ENCODE data around the gene FOXL3. TPM values are rescaled to one million over a fixed set of nuclear protein-coding genes. Genes with fewer than 3 reads are reported as not detected.

The FOXL3 gene
- total RNA-seq, 1 experiment from 2014 or later = not detected

GRCh38 chr7:297611-298374 lies 7.8 kb downstream of the FOXL3 start:
- Histone ChIP-seq H3K36me3 (no peaks in the 10 kb centered on the region), H3K4me1 (no peaks in the 10 kb centered on the region), H3K9me3 (replicated peaks) (no peaks in the 10 kb centered on the region), H3K4me3 (no peak overlapping the region), H3K27me3 (no peaks in the 10 kb centered on the region), H3K27ac (no peak overlapping the region)
- DNase-seq = no peak

GRCh38 chr7:298375-298702 lies 8.4 kb downstream of the FOXL3 start:
- no peak overlapping the region for H3K27ac ChIP-seq
- H3K4me3 ChIP-seq = no peak overlapping the region
- H3K27me3 ChIP-seq = no peaks in the 10 kb centered on the region
- no peak for DNase-seq
- no peaks in the 10 kb centered on the region for H3K36me3 ChIP-seq
- no peaks in the 10 kb centered on the region for H3K9me3 ChIP-seq (replicated peaks)
- H3K4me1 ChIP-seq = no peaks in the 10 kb centered on the region

DNA sequence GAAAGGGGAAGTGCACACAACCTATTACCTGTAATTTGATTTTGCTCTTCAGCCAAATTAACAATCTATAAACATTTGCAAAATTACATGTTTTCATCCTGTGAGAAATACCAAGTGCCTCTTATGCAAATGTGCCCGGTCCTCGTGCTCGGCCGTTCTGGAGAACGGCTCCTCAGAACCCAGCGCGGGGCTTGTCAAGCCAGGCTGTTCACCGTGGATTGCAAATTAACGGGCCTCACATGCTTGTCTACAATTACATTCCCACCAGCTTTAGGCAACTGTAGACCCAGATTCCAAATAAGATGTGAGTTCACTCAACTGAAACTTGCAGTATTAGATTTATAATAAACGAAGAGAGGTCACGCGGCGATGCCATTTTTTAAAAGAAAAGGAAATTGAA lies 8.8 kb downstream of the FOXL3 start:
- Histone ChIP-seq H3K27ac (no peak overlapping the region), H3K4me3 (no peak overlapping the region), H3K4me1 (no peaks in the 10 kb centered on the region), H3K27me3 (no peaks in the 10 kb centered on the region), H3K9me3 (replicated peaks) (no peaks in the 10 kb centered on the region), H3K36me3 (no peaks in the 10 kb centered on the region)
- DNase-seq = no peak

DNA sequence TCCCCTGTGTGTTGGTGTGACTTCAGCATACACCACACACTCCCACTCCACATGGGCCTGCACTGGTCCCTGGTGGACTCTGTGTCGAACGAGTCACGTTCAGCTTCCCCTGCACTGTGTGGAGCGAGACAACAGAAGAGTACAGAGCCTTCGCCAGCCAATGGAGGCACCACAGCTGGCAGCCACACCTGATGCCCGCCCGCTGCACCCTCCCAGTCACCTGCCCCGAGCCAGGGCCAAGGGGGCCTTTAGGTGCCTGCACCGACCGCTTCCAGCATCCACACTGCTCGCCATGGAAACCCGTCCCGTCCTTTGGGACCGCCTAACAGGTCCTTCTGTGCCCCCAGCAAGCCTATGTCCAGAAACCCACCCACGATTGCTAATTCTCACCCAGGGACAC lies 9.2 kb downstream of the FOXL3 start:
- Histone ChIP-seq H3K27me3 (no peaks in the 10 kb centered on the region), H3K27ac (no peak overlapping the region), H3K9me3 (replicated peaks) (no peaks in the 10 kb centered on the region), H3K4me3 (no peak overlapping the region), H3K36me3 (no peaks in the 10 kb centered on the region), H3K4me1 (no peaks in the 10 kb centered on the region)
- no peak for DNase-seq

DNA sequence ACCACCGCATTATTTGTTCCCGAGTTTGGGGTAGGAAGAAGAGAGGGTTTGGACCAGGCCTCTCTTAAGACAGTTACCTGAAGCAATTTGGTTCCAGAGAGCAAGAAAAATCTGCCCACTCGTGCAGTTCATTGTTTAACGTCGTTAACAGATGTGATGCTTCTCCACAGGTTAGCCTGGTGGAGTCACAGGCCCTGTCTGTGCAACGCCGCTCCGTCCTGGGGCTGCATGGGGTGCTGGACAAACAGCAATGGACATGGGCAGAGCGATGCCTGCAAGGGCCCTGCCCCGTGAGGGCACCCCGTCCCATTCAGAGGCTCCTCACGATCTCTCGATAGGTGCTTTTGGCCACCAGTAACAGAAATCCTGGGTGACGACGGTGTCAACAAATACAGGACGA lies 9.7 kb downstream of the FOXL3 start:
- no peak overlapping the region for H3K4me3 ChIP-seq
- H3K36me3 ChIP-seq = no peaks in the 10 kb centered on the region
- H3K9me3 ChIP-seq (replicated peaks) = no peaks in the 10 kb centered on the region
- no peaks in the 10 kb centered on the region for H3K27me3 ChIP-seq
- DNase-seq = no peak
- no peak overlapping the region for H3K27ac ChIP-seq
- no peaks in the 10 kb centered on the region for H3K4me1 ChIP-seq

DNA sequence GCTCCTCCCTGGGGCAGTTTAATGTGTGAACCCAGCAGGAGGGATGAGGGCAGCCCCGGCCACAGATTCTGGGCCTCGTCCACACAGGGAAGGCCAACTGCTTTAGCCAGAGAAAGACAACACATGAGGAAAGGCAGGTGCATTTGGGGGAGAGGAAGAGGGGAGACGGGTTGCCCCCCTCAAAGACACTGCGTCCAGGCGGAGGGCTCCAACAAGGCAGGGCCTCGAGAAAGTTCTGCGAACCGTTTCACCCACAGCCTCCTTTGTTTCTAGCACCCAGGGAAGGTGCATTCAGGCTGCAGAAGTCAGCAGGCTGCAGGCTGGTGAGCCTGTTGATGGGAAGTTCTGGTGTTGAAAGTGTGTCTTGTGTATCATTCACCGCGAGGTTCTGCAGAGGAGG lies 10.1 kb downstream of the FOXL3 start:
- H3K27ac ChIP-seq = no peak overlapping the region
- H3K4me1 ChIP-seq = no peaks in the 10 kb centered on the region
- DNase-seq = no peak
- no peaks in the 10 kb centered on the region for H3K27me3 ChIP-seq
- no peaks in the 10 kb centered on the region for H3K36me3 ChIP-seq
- H3K9me3 ChIP-seq (replicated peaks) = no peaks in the 10 kb centered on the region
- H3K4me3 ChIP-seq = no peak overlapping the region

GRCh38 chr7:300546-301290 lies 10.7 kb downstream of the FOXL3 start:
- no peaks in the 10 kb centered on the region for H3K36me3 ChIP-seq
- H3K9me3 ChIP-seq (replicated peaks) = no peaks in the 10 kb centered on the region
- H3K4me1 ChIP-seq = no peaks in the 10 kb centered on the region
- DNase-seq = no peak
- no peak overlapping the region for H3K27ac ChIP-seq
- no peak overlapping the region for H3K4me3 ChIP-seq
- no peaks in the 10 kb centered on the region for H3K27me3 ChIP-seq

- DNase-seq = no peak
- Histone ChIP-seq H3K9me3 (replicated peaks) (no peaks in the 10 kb centered on the region), H3K36me3 (no peaks in the 10 kb centered on the region)
These were observed 11.5 kb downstream of the FOXL3 start for GRCh38 chr7:301291-302053.

DNA sequence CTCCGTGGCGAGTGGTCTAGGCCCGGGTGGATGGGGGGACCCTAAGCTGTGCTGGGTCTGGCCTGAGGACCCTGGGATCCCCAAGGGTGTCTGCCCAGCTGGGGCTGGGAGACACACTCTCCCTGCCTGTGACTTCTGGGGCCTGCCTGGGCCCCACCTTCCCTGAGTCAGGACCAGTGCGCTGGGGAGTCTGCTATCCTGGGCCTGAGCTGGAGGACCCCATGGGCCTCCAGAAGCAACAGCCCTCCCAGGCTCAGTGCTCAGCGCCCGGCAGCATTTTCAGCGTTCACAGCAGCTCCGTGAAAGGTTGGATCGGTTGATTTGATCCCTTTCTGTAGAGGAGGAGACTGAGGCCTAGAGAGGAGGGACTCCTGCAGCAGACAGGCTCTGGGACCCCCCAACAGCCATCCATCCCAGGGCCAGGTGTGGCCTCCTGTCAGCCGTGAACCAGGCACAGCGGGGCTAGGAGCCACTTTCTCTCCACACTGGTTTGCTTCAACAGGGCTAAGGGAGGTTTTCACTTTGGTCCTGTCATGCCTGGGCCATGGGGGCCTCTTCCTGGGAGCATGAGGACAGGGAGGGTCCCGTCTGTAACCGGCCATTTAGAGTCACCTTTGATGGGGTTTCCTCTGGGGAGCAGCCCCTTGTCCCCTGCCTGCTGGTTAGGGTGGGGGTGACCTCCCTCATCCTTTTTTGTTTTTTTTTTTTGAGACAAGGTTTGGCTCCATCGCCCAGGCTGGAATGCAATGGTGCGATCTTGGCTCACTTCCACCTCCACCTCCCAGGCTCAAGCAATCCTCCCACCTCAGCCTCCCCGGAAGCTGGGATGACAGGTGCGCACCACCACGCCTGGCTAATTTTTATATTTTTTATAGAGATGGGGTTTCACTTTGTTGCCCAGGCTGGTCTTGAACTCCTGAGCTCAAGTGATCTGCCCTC lies 12.4 kb downstream of the FOXL3 start:
- no peaks in the 10 kb centered on the region for H3K36me3 ChIP-seq
- H3K27ac ChIP-seq = no peak overlapping the region
- H3K4me1 ChIP-seq = no peaks in the 10 kb centered on the region
- H3K4me3 ChIP-seq = no peak overlapping the region
- no peak for DNase-seq
- no peaks in the 10 kb centered on the region for H3K27me3 ChIP-seq
- no peaks in the 10 kb centered on the region for H3K9me3 ChIP-seq (replicated peaks)

More at GRCh38 chr7:301291-302053, 11.5 kb downstream of the FOXL3 start:
- Histone ChIP-seq H3K4me1 (no peaks in the 10 kb centered on the region), H3K4me3 (no peak overlapping the region), H3K27ac (no peak overlapping the region), H3K27me3 (no peaks in the 10 kb centered on the region)

DNA sequence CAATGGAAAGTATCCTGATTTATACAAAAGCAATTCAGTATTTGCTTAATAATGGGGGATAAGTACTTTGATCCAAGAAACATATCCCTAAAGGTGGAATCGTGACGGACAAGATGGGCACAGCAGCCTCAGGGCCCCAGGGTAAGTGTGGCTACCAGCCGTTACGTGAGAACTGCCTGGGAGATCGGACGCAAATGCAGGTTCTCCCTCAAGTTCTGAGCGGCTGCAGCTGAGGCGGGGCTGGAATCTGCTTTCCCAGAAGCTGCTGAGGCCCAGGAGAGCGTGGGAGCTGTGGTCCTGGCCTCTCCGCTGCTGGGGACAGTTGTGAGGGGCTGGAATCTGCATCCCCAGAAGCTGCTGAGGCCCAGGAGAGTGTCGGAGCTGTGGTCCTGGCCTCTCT lies 13.5 kb downstream of the FOXL3 start:
- Histone ChIP-seq H3K27ac (no peak overlapping the region), H3K4me3 (no peak overlapping the region), H3K36me3 (no peaks in the 10 kb centered on the region), H3K27me3 (no peaks in the 10 kb centered on the region), H3K9me3 (replicated peaks) (no peaks in the 10 kb centered on the region), H3K4me1 (no peaks in the 10 kb centered on the region)
- DNase-seq = no peak

- no peak for DNase-seq
- no peaks in the 10 kb centered on the region for H3K36me3 ChIP-seq
- no peak overlapping the region for H3K27ac ChIP-seq
These were observed 14.1 kb downstream of the FOXL3 start for GRCh38 chr7:303884-304573.

DNA sequence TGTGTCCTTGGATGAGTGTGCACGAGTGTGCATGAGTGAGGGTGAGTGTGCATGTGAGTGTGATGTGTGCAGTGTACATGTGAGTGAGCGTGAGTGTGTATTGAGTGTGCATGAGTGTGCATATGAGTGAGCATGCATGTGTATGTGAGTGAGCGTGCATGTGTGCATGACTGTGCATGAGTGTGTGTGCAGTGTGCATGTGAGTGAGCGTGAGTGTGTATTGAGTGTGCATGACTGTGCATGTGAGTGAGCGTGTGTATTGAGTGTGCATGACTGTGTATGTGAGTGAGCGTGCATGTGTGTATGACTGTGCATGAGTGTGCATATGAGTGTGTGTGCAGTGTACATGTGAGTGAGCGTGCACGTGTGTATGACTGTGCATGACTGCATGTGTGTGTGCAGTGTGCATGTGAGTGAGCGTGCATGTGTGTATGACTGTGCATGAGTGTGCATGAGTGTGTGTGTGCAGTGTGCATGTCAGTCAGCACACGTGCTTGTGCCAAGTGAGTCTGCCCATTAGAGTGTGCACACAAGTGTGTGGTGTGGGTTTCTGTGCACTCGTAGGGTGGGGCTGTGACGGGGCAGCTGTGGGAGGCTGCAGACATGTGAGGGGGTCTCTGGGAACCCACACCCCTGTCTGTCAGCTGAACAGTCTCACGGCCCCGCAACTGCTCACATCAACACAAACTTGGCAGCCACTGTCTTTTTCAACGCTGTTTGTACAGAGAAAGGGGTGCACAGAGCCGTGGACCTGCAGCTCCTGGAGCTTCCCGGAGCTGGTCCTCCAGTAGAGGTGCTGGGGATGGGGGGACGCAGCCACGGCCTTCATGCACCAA lies 14.8 kb downstream of the FOXL3 start:
- Histone ChIP-seq H3K4me1 (no peaks in the 10 kb centered on the region), H3K36me3 (no peaks in the 10 kb centered on the region), H3K27ac (no peak overlapping the region), H3K27me3 (no peaks in the 10 kb centered on the region), H3K9me3 (replicated peaks) (no peaks in the 10 kb centered on the region), H3K4me3 (no peak overlapping the region)
- DNase-seq = no peak

More at GRCh38 chr7:303884-304573, 14.1 kb downstream of the FOXL3 start:
- Histone ChIP-seq H3K9me3 (replicated peaks) (no peaks in the 10 kb centered on the region), H3K4me3 (no peak overlapping the region), H3K4me1 (no peaks in the 10 kb centered on the region), H3K27me3 (no peaks in the 10 kb centered on the region)

- no peaks in the 10 kb centered on the region for H3K36me3 ChIP-seq
- no peaks in the 10 kb centered on the region for H3K4me1 ChIP-seq
- H3K27ac ChIP-seq = no peak overlapping the region
- no peak for DNase-seq
- H3K27me3 ChIP-seq = no peaks in the 10 kb centered on the region
- H3K4me3 ChIP-seq = no peak overlapping the region
- H3K9me3 ChIP-seq (replicated peaks) = no peaks in the 10 kb centered on the region
These were observed 15.6 kb downstream of the FOXL3 start for GRCh38 chr7:305410-306151.
